HEK293T (cell line): ENCODE measurements around the gene DYRK1A.

Experiments used
- ARNT ChIP-seq: fragments of 450-650 bp; IDR thresholded peaks from 2 replicates; pipeline ENCODE4 v1.6.1; 2017; ENCODE audit warnings: mild to moderate bottlenecking
- BHLHE40 ChIP-seq: fragments of 450-650 bp; IDR thresholded peaks from 2 replicates; pipeline ENCODE4 v1.6.1; 2016; ENCODE audit warnings: mild to moderate bottlenecking, moderate library complexity, borderline replicate concordance
- CTBP1 ChIP-seq: fragments of 450-650 bp; IDR thresholded peaks from 2 replicates; pipeline ENCODE4 v1.6.1; 2016; ENCODE audit warnings: borderline replicate concordance
- ELF4 ChIP-seq: fragments of 450-650 bp; IDR thresholded peaks from 2 replicates; pipeline ENCODE4 v1.6.1; 2017; ENCODE audit warnings: antibody characterized with exemption
- FOXK2 ChIP-seq: fragments of 450-650 bp; IDR thresholded peaks from 2 replicates; pipeline ENCODE4 v1.6.1; 2016; ENCODE audit warnings: mild to moderate bottlenecking
- FOXM1 ChIP-seq: fragments of 450-650 bp; IDR thresholded peaks from 2 replicates; pipeline ENCODE4 v1.6.1; 2017; ENCODE audit warnings: mild to moderate bottlenecking, borderline replicate concordance
- HDGF ChIP-seq: fragments of 450-650 bp; IDR thresholded peaks from 2 replicates; pipeline ENCODE4 v1.6.1; 2017; ENCODE audit warnings: antibody characterized with exemption, borderline replicate concordance
- L3MBTL2 ChIP-seq: fragments of 450-650 bp; conservative IDR thresholded peaks from 2 replicates; pipeline ENCODE4 v1.6.1; 2016; ENCODE audit warnings: mild to moderate bottlenecking
- LEF1 ChIP-seq: fragments of 450-650 bp; IDR thresholded peaks from 2 replicates; pipeline ENCODE4 v1.6.1; 2017; ENCODE audit warnings: mild to moderate bottlenecking, borderline replicate concordance
- SP1 ChIP-seq: fragments of 450-650 bp; IDR thresholded peaks from 2 replicates; pipeline ENCODE4 v1.6.1; 2017
- TARDBP ChIP-seq: fragments of 450-650 bp; IDR thresholded peaks from 2 replicates; pipeline ENCODE4 v1.6.1; 2016
- TF ChIP-seq, protein P1 (sequence below): fragments of 450-650 bp; IDR thresholded peaks from 2 replicates; pipeline ENCODE4 v1.6.1; 2016

DNA sequence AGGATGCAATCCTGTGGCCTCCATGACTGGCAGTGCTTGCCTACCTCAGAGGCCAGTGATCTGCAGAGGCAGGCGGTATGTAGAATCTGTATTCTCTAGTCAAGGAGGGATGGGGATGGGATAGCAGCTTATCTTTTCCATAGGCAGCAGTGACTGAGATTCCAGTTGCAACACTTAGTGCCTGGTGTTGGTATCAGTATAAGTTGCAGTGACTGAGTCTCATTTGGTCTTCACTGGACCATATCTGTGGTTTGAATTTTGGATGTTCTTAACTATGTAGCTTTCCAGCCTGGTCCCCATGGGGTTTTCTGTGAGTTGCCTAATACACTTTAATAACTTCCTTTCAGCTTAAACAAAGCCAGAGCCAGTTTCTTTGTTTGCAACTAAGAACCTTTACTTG, 16.5 kb downstream of the DYRK1A start:
- TF ChIP-seq, protein P1, sequence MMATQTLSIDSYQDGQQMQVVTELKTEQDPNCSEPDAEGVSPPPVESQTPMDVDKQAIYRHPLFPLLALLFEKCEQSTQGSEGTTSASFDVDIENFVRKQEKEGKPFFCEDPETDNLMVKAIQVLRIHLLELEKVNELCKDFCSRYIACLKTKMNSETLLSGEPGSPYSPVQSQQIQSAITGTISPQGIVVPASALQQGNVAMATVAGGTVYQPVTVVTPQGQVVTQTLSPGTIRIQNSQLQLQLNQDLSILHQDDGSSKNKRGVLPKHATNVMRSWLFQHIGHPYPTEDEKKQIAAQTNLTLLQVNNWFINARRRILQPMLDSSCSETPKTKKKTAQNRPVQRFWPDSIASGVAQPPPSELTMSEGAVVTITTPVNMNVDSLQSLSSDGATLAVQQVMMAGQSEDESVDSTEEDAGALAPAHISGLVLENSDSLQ: no peak
- TF ChIP-seq BHLHE40 (no peak), FOXM1 (no peak), LEF1 (no peak), CTBP1 (no peak), SP1 (no peak), FOXK2 (no peak), TARDBP (no peak), ARNT (no peak), L3MBTL2 (no peak), ELF4 (no peak), HDGF (no peak)
